HepG2 (cell line): ENCODE results near the gene NRAP.

ENCODE experiments used
- CEBPB ChIP-seq: IDR thresholded peaks from 2 replicates; pipeline ENCODE4 v1.6.1; 2011; ENCODE audit warnings: low read depth, low read length, improper control_type of control experiment, borderline replicate concordance
- CREB1 ChIP-seq, 2 experiments: fragments of 450-650 bp in 1 of 2; IDR thresholded peaks; 2 replicates each; pipeline ENCODE4 v1.6.1; 2016 to 2017; ENCODE audit warnings: control low read depth in 1 of 2, mild to moderate bottlenecking in 1 of 2, missing compliant biosample characterization in 1 of 2, missing genetic modification characterization in 1 of 2
- FOSL2 ChIP-seq: sonication (generic); formaldehyde crosslinking; IDR thresholded peaks from 2 replicates; pipeline ENCODE4 v1.4.0; 2020; ENCODE audit warnings: missing genetic modification reagents
- HDAC2 ChIP-seq: sonication (generic); formaldehyde crosslinking; IDR thresholded peaks from 2 replicates; pipeline ENCODE4 v1.4.0; 2020; ENCODE audit warnings: missing genetic modification reagents
- POLR2A ChIP-seq, 2 experiments: IDR thresholded peaks; 2 replicates each; pipeline ENCODE4 v1.6.1; 2011; ENCODE audit warnings: low read depth in 2 of 2, low read length in 2 of 2, mild to moderate bottlenecking in 1 of 2, moderate library complexity in 1 of 2; ENCODE audit not compliant: insufficient read depth in 1 of 2
- POLR2AphosphoS5 ChIP-seq: IDR thresholded peaks from 2 replicates; pipeline ENCODE4 v1.6.1; 2012; ENCODE audit warnings: low read depth, low read length
- SRY ChIP-seq: sonication (generic); formaldehyde crosslinking; IDR thresholded peaks from 2 replicates; pipeline ENCODE4 v1.8.0; 2022; ENCODE audit warnings: mild to moderate bottlenecking, missing genetic modification reagents
- ZFP36 ChIP-seq: fragments of 150-350 bp; IDR thresholded peaks from 2 replicates; pipeline ENCODE4 v1.6.1; 2018; ENCODE audit warnings: borderline replicate concordance, low read length, low read depth; ENCODE audit not compliant: partially characterized antibody
- ZNF510 ChIP-seq: sonication (generic); formaldehyde crosslinking; IDR thresholded peaks from 2 replicates; pipeline ENCODE4 v1.4.0; 2020; ENCODE audit warnings: low read depth, mild to moderate bottlenecking, missing genetic modification reagents
- TF ChIP-seq, protein P1 (sequence below): IDR thresholded peaks from 2 replicates; pipeline ENCODE4 v1.6.1; 2012; ENCODE audit warnings: inconsistent platforms
- TF ChIP-seq, protein P2 (sequence below), 2 experiments: IDR thresholded peaks; 2 replicates each; pipeline ENCODE4 v1.6.1; 2011 to 2012; ENCODE audit warnings: low read length in 2 of 2, borderline replicate concordance in 1 of 2, low read depth in 1 of 2, mild to moderate bottlenecking in 1 of 2, moderate library complexity in 1 of 2

DNA sequence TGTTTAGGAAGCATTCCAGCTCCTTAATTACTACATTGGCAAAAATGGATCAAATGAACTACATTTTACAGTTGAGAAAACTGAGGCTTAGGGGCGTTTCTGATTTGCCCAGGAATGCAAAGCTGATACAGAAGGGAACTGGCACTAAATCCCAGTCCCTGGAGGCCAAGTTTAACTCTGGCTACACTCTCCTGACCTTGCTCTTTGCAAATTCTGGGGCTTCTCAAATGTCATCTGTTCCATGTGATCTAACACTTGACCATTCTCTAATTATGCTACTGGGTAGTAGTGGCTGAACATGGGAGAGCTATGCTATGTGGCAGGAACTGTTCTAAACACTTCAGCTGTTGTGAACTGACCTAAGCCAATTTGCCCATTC, 122.3 kb downstream of the NRAP start:
- TF ChIP-seq FOSL2 (CRISPR knock-in tag) = no peak
- no peak for TF ChIP-seq ZNF510 (CRISPR knock-in tag)
- TF ChIP-seq, protein P1, sequence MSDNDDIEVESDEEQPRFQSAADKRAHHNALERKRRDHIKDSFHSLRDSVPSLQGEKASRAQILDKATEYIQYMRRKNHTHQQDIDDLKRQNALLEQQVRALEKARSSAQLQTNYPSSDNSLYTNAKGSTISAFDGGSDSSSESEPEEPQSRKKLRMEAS = no peak
- no peak for TF ChIP-seq CEBPB
- no peak for TF ChIP-seq CREB1 (IDR thresholded peaks at IDR 0.05)
- no peak for TF ChIP-seq CREB1 (CRISPR knock-in tag; IDR thresholded peaks at IDR 0.05)
- TF ChIP-seq, protein P2, sequence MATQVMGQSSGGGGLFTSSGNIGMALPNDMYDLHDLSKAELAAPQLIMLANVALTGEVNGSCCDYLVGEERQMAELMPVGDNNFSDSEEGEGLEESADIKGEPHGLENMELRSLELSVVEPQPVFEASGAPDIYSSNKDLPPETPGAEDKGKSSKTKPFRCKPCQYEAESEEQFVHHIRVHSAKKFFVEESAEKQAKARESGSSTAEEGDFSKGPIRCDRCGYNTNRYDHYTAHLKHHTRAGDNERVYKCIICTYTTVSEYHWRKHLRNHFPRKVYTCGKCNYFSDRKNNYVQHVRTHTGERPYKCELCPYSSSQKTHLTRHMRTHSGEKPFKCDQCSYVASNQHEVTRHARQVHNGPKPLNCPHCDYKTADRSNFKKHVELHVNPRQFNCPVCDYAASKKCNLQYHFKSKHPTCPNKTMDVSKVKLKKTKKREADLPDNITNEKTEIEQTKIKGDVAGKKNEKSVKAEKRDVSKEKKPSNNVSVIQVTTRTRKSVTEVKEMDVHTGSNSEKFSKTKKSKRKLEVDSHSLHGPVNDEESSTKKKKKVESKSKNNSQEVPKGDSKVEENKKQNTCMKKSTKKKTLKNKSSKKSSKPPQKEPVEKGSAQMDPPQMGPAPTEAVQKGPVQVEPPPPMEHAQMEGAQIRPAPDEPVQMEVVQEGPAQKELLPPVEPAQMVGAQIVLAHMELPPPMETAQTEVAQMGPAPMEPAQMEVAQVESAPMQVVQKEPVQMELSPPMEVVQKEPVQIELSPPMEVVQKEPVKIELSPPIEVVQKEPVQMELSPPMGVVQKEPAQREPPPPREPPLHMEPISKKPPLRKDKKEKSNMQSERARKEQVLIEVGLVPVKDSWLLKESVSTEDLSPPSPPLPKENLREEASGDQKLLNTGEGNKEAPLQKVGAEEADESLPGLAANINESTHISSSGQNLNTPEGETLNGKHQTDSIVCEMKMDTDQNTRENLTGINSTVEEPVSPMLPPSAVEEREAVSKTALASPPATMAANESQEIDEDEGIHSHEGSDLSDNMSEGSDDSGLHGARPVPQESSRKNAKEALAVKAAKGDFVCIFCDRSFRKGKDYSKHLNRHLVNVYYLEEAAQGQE (IDR thresholded peaks at IDR 0.05; ENCODE audit: borderline replicate concordance in 1 of 2, low read depth in 1 of 2, low read length in 2 of 2) = no peak
- TF ChIP-seq ZFP36 = no peak
- TF ChIP-seq SRY (CRISPR knock-in tag) = no peak
- TF ChIP-seq POLR2A (IDR thresholded peaks at IDR 0.05; ENCODE audit: insufficient read depth in 1 of 2, low read depth in 2 of 2, low read length in 2 of 2) = no peak
- no peak for TF ChIP-seq HDAC2 (CRISPR knock-in tag)
- TF ChIP-seq POLR2AphosphoS5 = no peak
